Measurements from ENCODE around the gene MED23. TPM values are rescaled to one million over a fixed set of nuclear protein-coding genes. Genes with fewer than 3 reads are reported as not detected.

Gene MED23, protein sequence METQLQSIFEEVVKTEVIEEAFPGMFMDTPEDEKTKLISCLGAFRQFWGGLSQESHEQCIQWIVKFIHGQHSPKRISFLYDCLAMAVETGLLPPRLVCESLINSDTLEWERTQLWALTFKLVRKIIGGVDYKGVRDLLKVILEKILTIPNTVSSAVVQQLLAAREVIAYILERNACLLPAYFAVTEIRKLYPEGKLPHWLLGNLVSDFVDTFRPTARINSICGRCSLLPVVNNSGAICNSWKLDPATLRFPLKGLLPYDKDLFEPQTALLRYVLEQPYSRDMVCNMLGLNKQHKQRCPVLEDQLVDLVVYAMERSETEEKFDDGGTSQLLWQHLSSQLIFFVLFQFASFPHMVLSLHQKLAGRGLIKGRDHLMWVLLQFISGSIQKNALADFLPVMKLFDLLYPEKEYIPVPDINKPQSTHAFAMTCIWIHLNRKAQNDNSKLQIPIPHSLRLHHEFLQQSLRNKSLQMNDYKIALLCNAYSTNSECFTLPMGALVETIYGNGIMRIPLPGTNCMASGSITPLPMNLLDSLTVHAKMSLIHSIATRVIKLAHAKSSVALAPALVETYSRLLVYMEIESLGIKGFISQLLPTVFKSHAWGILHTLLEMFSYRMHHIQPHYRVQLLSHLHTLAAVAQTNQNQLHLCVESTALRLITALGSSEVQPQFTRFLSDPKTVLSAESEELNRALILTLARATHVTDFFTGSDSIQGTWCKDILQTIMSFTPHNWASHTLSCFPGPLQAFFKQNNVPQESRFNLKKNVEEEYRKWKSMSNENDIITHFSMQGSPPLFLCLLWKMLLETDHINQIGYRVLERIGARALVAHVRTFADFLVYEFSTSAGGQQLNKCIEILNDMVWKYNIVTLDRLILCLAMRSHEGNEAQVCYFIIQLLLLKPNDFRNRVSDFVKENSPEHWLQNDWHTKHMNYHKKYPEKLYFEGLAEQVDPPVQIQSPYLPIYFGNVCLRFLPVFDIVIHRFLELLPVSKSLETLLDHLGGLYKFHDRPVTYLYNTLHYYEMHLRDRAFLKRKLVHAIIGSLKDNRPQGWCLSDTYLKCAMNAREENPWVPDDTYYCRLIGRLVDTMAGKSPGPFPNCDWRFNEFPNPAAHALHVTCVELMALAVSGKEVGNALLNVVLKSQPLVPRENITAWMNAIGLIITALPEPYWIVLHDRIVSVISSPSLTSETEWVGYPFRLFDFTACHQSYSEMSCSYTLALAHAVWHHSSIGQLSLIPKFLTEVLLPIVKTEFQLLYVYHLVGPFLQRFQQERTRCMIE (N-terminal part only)
- 10 to 100 TPM; 35.9 to 39.3 TPM for total RNA-seq

DNA sequence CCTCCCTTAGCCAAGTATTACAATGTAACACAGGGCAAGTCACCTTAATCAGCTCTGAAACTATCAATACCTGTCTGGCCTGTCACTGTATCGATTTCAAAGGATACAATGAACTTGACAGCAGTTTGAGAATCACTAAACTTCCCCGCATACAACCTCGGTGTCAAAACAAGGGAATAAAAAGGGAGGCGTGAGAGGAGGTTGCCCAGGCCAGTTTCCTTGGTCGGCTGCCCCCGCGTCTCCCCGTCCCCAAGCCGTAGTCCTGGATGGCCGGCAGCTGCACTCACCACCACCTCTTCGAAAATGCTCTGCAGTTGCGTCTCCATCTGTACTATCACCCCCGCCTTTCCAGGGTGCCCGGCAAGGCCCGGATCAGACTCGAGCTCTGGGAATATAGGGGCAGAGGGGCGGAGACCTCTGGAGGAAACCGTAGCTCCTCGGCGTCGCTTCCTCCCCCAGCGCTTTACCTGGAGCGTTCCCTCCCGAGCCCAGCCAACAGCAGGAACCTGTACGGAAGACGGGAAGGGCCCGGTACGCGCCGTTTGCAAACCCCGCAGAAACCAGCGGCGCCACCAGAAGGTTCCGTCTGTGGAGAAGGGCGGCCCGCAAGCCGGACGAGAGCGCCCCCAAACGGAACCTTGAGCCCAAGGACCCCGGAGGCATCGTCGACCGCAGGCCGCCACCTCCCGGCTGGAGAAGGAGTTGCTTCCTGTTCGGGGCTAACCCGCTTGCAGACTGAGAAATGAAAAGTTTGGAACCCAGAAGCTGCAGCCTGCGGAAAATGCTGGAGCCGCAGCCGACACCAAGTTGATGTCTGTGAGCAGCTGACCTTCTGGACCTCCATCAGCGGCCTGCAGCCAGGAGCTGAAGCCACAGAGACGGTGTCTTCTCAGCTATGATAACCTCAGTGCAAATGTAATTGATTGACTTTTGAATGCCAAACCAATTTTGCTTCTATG, at the start of gene MED23:
Gene MED23, minus strand, starts transcription at position 519 of the 959 bp plus-strand sequence. Its CDS starts 193 bp downstream, at position 326.
- H3K27me3 ChIP-seq (replicated peaks; ENCODE audit: insufficient read depth), result no peaks in the 10 kb centered on the region
- H3K4me3 ChIP-seq, result peak within 1 kb of the TSS; percentile 59 to 74
- peak within 1 kb of the TSS; percentile 77 to 78 for H3K27ac ChIP-seq
- no peaks in the 10 kb centered on the region for H3K4me1 ChIP-seq (replicated peaks)
- peak; percentile 16 for TF ChIP-seq POLR2A (IDR thresholded peaks at IDR 0.05)
- TF ChIP-seq, protein P1, sequence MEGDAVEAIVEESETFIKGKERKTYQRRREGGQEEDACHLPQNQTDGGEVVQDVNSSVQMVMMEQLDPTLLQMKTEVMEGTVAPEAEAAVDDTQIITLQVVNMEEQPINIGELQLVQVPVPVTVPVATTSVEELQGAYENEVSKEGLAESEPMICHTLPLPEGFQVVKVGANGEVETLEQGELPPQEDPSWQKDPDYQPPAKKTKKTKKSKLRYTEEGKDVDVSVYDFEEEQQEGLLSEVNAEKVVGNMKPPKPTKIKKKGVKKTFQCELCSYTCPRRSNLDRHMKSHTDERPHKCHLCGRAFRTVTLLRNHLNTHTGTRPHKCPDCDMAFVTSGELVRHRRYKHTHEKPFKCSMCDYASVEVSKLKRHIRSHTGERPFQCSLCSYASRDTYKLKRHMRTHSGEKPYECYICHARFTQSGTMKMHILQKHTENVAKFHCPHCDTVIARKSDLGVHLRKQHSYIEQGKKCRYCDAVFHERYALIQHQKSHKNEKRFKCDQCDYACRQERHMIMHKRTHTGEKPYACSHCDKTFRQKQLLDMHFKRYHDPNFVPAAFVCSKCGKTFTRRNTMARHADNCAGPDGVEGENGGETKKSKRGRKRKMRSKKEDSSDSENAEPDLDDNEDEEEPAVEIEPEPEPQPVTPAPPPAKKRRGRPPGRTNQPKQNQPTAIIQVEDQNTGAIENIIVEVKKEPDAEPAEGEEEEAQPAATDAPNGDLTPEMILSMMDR (IDR thresholded peaks at IDR 0.05), result peak; percentile 52 to 92 (median 90)
- TF ChIP-seq POLR2AphosphoS5 (IDR thresholded peaks at IDR 0.05), result peak; percentile 92
- H3K36me3 ChIP-seq, result peaks cover 0 to 6% of the 10 kb centered on the region in 2 donors
- H3K9me3 ChIP-seq, result no peaks in the 10 kb centered on the region
- 1% methylated on average over 45 of the region's 53 CpGs for WGBS
- intact Hi-C loops (cut with DNase I), result no loop called here
- DNase-seq (ENCODE audit: low spot score), result peak; percentile 89

DNA sequence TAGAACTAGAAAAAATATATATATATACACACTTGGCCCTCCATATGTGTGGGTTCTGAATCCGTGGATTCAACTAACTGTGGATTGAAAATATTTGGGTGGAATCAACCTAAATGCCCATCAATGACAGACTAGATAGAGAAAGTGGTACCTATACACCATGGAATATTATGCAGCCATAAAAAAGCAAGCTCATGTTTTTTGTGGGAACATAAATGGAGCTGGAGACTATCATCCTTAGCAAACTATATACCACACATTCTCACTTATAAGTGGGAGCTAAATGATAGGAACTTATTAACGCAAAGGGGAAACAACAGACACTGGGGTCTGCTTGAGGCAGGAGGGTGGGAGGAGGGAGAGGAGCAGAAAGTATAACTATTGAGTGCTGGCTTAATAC, 45.1 kb upstream of the MED23 start:
- H3K9me3 ChIP-seq, result no peaks in the 10 kb centered on the region
- DNase-seq (ENCODE audit: low spot score), result no peak
- intact Hi-C loops (cut with DNase I), result no loop called here
- H3K36me3 ChIP-seq, result no peaks in the 10 kb centered on the region
- H3K27ac ChIP-seq, result no peak overlapping the region
- no peaks in the 10 kb centered on the region for H3K4me1 ChIP-seq (replicated peaks)
- H3K27me3 ChIP-seq (replicated peaks; ENCODE audit: insufficient read depth), result no peaks in the 10 kb centered on the region
- TF ChIP-seq POLR2A (IDR thresholded peaks at IDR 0.05) (no peak), POLR2AphosphoS5 (IDR thresholded peaks at IDR 0.05) (no peak)
- TF ChIP-seq, protein P1 (IDR thresholded peaks at IDR 0.05), result no peak
- H3K4me3 ChIP-seq, result no peak overlapping the region
- WGBS, result 98% methylated on average over 2 of the region's 2 CpGs

DNA sequence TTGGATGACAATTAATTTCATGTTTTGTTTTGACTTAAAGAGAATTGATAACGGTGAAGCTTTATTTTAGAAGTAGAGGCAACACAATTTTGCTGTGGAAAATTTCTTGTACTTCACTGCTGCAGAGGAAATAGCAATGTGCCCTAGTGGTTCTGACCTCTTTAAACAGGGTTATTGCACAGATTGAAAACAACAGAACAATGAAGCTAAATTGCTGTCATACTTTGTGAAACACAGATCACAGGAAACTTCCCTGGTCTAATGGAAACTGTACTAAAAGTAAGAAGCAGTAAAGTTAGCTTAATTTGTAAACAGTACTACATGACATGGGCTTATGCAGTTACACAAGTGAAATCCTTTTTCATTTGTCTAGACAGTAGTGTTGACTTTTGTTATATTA, 41.8 kb upstream of the MED23 start:
- Histone ChIP-seq H3K4me1 (replicated peaks) (no peaks in the 10 kb centered on the region), H3K27ac (no peak overlapping the region), H3K27me3 (replicated peaks; ENCODE audit: insufficient read depth) (no peaks in the 10 kb centered on the region), H3K4me3 (no peak overlapping the region), H3K9me3 (no peaks in the 10 kb centered on the region), H3K36me3 (no peaks in the 10 kb centered on the region)
- intact Hi-C loops (cut with DNase I), result no loop called here
- DNase-seq (ENCODE audit: low spot score), result no peak
- TF ChIP-seq POLR2AphosphoS5 (IDR thresholded peaks at IDR 0.05), result no peak
- TF ChIP-seq, protein P1 (IDR thresholded peaks at IDR 0.05), result no peak
- no peak for TF ChIP-seq POLR2A (IDR thresholded peaks at IDR 0.05)
- WGBS, result 44% methylated on average over 1 of the region's 1 CpG

DNA sequence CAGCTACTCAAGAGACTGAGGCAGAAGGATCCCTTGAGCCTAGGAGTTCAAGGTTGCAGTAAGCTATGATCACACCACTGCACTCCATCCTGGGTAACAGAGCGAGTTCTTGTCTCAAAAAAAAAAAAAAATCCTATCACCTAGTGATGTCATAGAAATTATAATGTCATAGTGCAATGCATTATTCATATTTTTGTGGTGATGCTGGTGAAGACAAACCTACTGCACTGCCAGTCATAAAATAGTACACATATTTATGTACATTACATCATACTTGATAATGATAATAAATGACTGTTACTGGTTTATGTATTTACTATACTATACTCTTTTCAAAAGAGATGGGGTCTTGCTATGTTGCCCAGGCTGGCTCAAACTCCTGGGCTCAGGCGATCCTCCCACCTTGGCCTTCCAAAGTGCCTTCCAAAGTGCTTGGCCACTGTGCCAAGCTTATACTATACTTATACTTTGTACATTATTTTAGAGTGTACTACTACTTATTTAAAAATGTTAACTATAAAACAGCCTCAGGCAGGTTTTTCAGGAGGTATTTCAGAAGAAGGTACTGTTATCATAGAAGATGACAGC, 35.6 kb upstream of the MED23 start:
- Histone ChIP-seq H3K27me3 (replicated peaks; ENCODE audit: insufficient read depth) (no peaks in the 10 kb centered on the region), H3K4me3 (no peak overlapping the region), H3K9me3 (no peaks in the 10 kb centered on the region), H3K36me3 (no peaks in the 10 kb centered on the region), H3K27ac (no peak overlapping the region), H3K4me1 (replicated peaks) (no peaks in the 10 kb centered on the region)
- no peak for DNase-seq (ENCODE audit: low spot score)
- WGBS, result 91% methylated on average over 2 of the region's 2 CpGs
- intact Hi-C loops (cut with DNase I), result no loop called here
- TF ChIP-seq, protein P1 (IDR thresholded peaks at IDR 0.05), result no peak
- TF ChIP-seq POLR2A (IDR thresholded peaks at IDR 0.05) (no peak), POLR2AphosphoS5 (IDR thresholded peaks at IDR 0.05) (no peak)
